Middle frontal gyrus (tissue), 1 donor: ENCODE measurements around the gene BTD.
A peak's percentile ranks its signal among the peaks of the same experiment; 100 is the strongest.

Experiments
- DNase-seq: peaks from one replicate; pipeline ENCODE4 v3.0.0-alpha.2; 2015; ENCODE audit warnings: low spot score; ENCODE audit errors: extremely low spot score

BTD gene, protein sequence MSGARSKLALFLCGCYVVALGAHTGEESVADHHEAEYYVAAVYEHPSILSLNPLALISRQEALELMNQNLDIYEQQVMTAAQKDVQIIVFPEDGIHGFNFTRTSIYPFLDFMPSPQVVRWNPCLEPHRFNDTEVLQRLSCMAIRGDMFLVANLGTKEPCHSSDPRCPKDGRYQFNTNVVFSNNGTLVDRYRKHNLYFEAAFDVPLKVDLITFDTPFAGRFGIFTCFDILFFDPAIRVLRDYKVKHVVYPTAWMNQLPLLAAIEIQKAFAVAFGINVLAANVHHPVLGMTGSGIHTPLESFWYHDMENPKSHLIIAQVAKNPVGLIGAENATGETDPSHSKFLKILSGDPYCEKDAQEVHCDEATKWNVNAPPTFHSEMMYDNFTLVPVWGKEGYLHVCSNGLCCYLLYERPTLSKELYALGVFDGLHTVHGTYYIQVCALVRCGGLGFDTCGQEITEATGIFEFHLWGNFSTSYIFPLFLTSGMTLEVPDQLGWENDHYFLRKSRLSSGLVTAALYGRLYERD

DNA sequence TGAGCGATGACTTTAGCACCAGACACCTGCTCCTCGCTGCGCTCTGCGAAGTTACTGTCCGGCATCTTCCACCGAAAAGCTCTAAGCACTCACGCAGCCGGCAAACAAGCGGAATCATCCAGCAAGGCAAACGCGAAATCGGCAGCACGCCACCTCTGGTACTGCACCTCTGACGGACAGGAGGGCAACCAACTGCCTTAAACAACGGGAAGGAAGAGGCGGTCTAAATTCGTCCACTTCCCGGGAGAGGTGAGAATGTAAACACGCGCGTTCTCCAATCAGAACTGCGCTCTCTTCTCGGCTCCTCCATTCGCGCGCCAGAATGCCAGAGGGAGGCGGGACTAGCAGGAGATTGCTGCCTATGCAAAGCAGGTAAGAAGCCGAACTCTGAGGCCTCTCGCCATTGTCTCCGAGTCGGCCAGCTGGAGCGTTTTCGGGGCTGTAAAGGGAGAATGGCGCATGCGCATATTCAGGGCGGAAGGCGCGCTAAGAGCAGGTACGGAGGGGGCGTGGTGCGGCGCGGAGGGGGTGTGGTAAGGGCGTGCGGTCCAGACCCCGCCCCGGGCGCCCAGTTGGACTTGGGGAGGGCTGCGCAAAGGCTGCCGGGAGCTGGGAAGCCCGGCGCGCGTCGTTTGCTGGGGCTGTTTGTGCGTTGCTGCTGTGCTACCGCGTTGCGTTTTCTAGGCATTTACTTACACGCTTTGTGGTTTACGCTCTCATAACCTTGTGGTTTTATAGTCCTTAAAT is at the start of gene BTD, which contains the start of gene HACL1:
Gene BTD (plus strand): TSS at position 347 of the 747 bp plus-strand sequence. CDS start 33,695 bp downstream, outside the sequence.
Gene HACL1 (minus strand): TSS at position 171 of the 747 bp plus-strand sequence. CDS start 106 bp downstream, at position 65.
- peak; percentile 98 for DNase-seq

DNA sequence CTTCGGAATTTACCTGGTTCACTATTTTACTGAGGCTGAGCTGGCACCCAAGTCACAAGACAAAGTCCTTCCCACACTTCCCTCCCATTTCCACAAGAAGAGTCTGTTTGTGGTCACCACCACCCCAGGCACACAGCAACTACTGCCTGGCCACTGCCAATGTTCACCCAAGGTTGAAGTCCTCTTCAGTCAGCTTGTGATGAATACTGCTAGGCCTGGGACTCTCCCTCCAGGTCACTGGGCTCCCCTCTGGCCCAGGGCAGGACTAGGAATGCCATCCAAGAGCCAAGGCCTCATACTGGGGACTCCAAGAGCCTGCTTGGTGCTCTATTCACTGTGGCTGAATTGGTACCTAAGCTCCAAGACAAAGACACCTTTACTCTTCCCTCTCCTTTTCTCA is 49.6 kb upstream of the BTD start:
- no peak for DNase-seq

DNA sequence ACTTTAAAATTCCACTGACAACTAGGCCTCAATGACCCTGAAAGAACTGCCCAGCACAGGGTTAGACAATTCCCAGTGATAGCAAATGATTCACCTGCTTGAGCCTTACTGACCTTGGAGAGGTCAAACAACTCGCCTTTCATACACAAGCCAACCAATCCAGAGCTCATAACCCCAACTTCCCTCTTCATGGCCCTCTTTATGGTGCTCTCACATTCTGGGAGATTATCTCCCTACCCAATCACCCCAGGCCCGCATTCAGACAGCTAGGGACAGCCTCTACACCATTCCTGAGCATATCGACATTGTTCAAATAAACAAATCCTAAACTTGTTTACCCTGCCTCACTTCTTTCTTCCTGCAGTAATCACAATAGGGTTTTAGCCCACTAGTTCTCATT is 47.8 kb upstream of the BTD start:
- DNase-seq = no peak

DNA sequence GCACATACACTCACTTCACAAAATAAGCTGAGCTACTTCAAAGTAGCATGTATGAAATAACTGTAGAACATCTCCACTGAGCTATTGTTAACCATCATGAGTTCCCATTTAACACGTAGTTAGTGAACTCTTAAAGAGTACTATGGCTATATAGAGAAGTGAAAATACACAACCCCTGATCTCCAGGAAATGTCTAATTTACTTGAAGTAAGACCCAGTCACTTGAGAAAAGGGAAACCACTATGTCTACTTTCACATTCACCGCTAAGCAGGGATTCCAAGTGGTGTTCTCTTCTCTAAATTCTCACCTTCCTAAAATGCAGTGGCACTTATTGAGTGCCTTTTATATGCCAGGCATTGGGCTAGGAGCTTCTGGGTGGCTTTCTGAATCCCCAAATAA is 45.0 kb upstream of the BTD start:
- DNase-seq = no peak

DNA sequence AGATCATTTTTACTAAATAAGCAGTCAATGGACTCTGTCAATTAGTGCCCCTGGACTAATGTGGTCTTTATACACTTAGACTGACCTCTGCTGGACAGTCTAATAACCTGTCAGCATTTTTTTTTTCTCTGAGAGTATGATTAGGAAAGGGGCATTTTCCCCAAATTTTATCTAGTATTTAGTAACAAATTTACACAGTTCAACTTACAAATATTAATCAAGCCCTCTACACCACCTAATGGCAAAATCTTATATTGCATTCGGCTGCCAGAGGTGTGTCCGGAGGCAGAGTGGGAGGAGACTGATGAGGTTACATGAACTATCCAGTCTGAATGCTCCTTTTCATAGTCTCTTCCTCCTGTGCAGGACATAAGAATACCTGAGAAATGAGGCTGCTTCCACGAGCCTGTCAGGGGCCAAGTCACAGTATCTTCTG is 44.0 kb upstream of the BTD start:
- DNase-seq = no peak

DNA sequence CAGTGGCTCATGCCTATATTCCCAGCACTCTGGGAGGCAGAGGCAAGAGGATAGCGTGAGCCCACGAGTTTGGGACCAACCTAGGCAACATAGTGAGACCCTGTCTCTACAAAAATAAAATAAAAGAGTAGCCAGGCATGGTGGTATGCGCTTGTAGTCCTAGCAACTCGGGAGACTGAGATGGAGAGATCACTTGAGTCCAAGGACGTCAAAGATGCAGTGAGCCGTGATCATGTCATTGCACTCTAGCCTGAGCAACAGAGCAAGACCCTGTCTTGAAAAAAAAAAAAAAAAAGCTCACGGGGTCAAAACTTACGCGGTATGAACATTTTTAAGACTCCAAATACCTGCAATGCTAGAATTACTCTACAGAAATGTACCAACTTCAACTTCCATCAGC is 43.0 kb upstream of the BTD start:
- DNase-seq = no peak

DNA sequence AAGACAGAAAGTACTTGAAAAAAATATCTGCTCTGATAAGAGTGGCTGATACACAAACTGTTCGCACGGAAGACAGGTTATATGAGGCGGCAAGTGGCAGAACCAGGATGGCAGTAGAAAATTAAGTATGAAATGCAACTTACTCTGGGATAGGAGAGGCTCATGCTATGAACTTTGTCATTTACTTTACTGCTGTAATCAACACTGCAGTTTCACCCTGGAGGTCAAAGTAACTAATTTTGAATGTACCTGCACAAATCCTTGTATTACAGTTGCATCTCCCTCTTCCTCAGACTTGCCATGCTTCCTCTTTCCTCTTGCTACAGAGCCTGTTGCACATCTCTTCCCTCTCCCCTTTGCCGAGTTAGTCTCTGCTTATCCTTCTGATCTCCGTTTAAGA is 39.0 kb upstream of the BTD start:
- DNase-seq = no peak

DNA sequence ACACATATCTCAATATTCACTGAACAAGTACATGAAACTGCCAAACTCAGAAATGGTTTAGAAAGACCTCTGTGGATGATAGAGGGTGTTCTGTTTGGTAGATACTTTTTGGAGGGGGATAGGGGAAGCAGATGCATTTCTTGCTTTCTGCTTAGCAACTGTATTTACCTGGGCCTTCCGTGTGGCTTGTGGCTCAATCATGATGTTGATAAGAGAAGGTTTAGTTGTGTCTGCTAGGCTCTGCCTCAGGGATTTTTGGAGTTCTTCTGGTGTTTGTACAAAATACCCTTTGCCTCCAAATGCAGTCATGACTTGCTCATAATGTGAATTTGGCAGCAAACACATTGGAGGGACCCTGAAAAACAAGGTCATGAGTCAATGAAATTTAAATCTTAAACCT is 38.4 kb upstream of the BTD start:
- no peak for DNase-seq

DNA sequence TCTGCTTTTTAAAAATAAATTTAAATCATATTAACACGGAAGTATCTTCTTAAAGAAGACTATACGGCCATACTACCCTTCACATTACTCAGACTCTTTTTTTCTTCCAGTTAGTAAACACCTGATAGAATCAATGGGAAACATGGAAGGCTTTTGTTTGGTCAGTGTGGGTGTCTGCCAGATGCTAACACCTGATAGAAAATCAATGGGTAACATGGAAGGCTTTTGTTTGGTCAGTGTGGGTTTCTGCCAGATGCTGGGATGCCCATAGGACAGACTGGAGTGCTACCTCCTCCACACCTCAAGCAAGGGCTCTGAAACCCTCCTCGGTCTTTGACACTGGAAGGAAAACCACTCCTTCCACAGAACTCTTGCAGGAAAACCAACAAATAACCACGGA is 29.4 kb upstream of the BTD start:
- DNase-seq = no peak

DNA sequence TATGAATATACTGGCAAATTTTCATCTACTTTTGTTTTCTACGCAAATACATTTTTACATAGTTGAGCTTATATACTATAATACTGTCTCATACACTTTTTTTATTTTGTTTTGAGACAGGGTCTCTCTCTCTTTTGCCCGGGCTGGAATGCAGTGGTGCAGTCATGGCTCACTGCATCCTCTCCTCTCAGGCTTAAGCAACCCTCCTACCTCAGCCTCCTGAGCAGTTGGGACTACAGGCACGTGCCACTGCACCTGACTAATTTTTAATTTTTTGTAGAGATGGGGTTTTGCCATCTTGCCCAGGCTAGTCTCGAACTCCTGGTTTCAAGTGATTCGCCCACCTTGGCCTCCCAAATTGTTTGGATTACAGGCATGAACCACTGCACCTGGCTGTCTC is 26.1 kb upstream of the BTD start:
- DNase-seq = no peak

DNA sequence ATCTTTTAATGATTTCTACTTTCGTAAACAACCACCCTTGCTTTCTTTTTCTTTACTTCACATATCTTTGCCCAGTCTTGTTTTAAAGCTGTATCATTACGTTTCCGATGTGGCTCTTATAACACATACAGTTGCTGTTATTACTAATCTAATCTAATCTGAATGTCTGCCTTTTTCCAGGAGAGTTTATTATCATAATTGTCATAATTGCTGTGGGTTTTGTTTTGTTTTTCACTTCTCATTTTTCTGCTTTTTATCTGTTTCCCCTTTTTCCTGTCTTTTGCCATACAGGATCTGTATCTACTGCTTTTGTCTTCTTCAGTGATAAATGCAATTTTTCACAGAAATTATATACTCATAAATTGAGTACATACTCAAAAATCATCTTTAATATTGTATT is 25.1 kb upstream of the BTD start:
- no peak for DNase-seq

DNA sequence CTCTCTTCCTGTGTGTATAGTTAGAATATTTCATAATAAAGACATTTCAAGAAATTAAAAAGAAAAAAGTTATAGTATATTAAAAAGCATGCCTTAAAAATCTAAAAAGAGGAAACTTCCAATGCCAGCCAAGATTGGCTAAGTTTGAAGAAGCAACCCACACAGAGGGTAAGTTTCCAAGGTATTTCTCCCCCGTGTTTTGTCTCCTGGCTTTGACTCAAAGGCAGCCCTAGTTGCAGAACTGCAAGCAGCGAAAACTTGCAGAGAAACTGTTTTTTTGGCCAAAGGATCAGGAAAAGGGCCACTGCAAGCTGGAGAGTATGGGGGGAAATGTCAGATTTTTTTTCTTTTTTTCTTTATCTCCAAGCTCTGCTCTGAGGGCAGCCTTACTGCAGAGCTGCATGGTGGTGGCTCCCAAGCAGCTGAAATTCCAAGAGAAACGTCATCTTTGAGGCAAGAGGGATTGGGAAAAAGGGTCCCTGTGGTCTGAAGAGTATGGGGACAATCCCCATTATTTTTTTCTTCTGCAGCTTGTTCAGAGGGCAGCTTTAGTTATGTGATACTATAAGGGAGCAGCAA is 23.2 kb upstream of the BTD start:
- peak; percentile 26 for DNase-seq

DNA sequence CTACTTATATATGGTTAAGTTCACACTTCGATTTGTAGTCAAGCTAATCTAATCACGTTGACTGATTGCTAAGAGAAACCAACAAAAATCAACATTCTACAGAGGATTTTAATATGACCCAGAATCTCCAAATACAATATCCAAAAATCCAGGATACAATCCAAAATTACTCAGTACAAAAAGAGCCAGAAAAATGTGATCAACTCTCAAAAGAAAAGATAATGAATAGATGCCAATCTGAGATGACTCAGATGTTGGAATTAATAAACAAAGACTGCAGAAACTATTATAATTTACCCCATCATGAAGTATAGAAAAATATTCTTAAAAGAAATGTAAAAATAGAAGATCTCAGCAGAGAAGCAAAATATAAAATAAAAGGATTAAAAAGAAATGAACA is 22.5 kb upstream of the BTD start:
- no peak for DNase-seq

DNA sequence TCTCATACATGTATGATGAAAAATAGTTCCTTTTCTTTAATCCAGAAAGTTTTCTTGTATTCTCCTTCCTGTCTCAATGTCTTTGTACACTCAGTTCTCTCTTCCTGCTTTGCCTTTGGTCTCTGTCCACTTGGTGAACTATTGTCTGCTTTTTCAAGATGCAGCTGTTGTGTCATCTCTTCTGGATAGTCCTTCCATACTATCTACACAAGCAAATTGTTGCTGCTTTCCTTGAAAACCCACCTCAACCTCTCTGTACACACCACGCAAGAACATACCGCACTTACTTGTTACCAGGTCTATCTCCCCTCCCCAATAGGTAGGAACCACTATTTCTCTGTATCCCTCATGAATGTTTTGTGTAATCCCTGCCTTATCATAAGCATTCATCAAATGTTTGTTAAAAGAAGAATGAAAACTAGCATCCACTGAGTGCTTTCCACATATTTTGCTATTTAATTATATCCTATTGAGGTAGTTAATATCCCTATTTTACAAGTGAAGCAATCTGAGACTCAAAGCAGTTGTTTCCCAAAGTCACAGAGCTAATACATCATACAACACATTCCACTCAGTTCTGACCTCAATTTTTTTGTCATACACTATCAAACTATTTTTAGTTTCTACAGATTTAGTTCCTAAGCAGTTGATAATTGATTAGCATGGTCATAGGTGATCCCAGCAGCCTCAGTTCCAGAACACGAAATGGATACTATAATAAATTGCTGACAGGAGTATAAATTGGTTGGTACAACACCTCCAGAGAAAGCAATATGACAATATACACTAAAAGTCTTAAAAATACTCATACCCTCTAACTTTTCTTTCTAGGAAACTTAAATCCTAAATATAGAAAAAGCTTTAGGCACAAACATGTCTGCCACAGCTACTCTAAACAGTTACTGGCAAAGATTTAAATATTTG is 19.8 kb upstream of the BTD start:
- no peak for DNase-seq

DNA sequence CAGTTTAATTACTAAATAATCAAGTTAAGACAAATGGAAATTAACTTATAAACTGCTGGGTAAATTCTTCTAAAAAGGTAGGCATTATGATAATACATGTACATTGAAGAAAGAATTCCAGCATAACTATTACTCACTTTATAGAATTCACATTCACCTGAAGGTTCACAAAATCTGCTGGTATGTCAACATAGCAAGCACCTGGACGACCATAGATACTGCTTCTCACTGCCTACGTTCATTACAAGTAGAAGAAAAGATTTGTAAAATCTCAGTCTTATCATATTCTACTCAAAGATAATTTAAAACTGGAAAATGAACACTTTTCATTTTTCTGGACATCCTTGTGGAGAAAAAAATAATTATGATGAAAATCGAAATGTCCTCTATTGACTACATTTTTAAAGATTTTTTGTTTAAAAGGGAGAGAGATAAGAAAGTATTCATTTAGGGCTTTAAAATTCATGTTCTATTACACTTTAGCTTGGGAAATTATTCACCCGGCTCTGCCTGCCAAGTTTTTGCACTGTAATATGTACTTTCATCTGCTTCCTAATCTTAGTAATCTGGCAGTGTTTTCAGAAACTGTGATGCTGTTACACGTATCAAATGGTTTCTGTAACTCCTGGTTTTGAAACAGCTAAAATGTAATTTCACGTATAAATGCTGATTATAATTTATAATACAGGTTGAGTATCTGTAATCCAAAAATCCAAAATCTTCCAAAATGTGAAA is 16.3 kb upstream of the BTD start:
- peak; percentile 55 for DNase-seq

DNA sequence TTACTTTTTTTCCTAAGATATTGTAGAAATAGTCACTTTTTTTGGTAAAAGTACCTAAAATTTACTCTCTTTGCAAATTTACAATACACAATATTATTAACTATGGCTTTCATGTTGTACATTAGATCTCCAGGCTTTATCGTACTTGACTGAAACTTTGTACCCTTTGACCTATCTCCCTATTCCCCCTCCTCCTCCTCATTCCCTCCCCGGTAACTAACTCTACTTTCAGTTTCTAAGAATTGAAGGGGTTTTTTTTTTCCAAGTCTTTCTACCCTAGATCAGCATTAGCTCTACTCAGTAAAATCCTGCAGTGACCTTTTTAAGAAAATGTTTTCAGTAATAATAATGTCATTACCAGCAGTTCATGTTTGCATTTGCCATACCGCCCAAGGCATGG is 10.3 kb upstream of the BTD start:
- DNase-seq = no peak

DNA sequence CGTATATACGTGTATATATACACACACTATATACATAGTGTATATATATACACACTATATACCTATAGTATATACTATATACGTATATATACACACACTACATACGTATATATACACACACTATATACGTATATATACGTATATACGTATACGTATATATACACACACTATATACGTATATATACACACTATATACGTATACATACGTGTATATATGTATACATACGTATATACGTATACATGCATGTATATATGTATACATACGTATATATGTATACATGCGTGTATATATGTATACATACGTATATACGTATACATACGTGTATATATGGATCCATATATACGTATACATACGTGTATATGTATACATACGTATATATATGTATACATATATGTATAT is 9.6 kb upstream of the BTD start:
- DNase-seq = no peak

DNA sequence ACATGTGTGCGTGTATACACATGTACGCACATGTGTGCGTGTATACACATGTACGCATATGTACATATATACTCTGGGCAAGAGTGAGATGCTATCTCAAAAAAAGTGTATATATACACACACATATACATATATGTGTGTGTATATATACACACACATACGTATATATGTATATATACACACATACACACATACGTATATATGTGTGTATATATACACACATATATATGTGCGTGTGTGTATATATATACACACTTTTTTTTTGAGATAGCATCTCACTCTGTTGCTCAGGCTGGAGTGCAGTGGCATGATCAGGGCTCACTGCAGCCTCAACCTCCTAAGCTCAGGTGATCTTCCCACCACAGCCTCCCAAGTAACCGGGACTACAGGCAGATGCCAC is 8.6 kb upstream of the BTD start:
- DNase-seq = no peak

DNA sequence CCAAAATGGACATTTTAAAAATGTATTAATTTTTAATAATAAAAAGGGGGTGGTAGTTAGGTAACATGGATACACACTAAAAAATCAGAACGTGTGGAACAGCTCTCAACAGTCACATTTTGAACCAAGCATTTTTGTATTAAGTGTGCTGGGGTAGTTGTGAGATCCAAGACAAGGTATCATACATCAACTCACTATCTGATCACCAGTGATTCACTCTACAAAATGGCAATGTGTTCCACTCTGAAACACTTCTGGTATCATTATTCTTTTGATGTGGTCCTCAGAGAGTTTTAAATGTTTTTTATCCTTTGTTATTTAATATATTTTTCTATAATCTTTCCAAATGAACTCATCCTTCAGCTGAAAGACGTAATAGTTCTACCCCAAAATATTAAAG is 5.6 kb upstream of the BTD start:
- no peak for DNase-seq

DNA sequence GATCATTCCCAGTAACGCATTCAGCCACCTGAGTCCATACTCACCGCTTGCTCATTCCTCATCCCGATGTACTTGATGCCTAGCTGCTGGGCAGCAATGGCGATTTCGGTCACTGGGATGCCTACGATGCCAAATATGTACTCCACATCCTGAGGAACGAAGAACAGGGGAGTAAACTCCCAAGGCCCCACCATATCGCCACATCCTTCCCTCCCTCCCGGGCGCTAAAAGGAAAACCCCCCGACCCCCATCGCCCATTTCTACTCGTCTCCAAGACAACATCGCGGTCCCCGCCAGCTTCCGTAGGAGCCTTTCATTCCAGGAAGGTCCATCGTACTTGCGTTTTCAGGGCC is 523 bp upstream of the BTD start:
- DNase-seq = no peak
